GM23338 (cell line): ENCODE measurements around the gene WRNIP1.

Experiments used
- CREB1 ChIP-seq: fragments of 250-450 bp; sonication (Bioruptor Pico); IDR thresholded peaks from 2 replicates; pipeline ENCODE4 v1.5.0; 2020; ENCODE audit warnings: low read depth, mild to moderate bottlenecking, moderate library complexity
- ETS1 ChIP-seq: IDR thresholded peaks from 2 replicates; pipeline ENCODE4 v1.6.1; 2016; ENCODE audit warnings: antibody characterized with exemption
- EZH2 ChIP-seq: fragments of 200-600 bp; sonication (generic); IDR thresholded peaks from one replicate; pipeline ENCODE4 v1.8.0; 2017; ENCODE audit warnings: antibody characterized with exemption, mild to moderate bottlenecking, low read depth; ENCODE audit not compliant: unreplicated experiment
- EZH2phosphoT487 ChIP-seq: fragments of 200-600 bp; sonication (generic); IDR thresholded peaks from one replicate; pipeline ENCODE4 v1.8.1; 2018; ENCODE audit warnings: antibody characterized with exemption; ENCODE audit not compliant: unreplicated experiment
- JUNB ChIP-seq: IDR thresholded peaks from one replicate; pipeline ENCODE4 v1.6.1; 2016; ENCODE audit warnings: antibody characterized with exemption; ENCODE audit not compliant: unreplicated experiment
- NANOG ChIP-seq: IDR thresholded peaks from 2 replicates; pipeline ENCODE4 v1.6.1; 2016; ENCODE audit warnings: antibody characterized with exemption, borderline replicate concordance
- POLR2AphosphoS5 ChIP-seq: IDR thresholded peaks from 2 replicates; pipeline ENCODE4 v1.6.1; 2016; ENCODE audit warnings: antibody characterized with exemption, low read depth
- REST ChIP-seq: IDR thresholded peaks from one replicate; pipeline ENCODE4 v1.6.1; 2018; ENCODE audit warnings: antibody characterized with exemption; ENCODE audit not compliant: unreplicated experiment
- STAT1 ChIP-seq: IDR thresholded peaks from one replicate; pipeline ENCODE4 v1.6.1; 2016; ENCODE audit warnings: antibody characterized with exemption; ENCODE audit not compliant: unreplicated experiment
- ZNF114 ChIP-seq: fragments of 250-450 bp; sonication (Bioruptor Pico); IDR thresholded peaks from 2 replicates; pipeline ENCODE4 v1.5.0; 2020; ENCODE audit warnings: mild to moderate bottlenecking, moderate library complexity
- ZNF331 ChIP-seq: fragments of 250-450 bp; sonication (Bioruptor Pico); IDR thresholded peaks from 2 replicates; pipeline ENCODE4 v1.5.0; 2020; ENCODE audit warnings: low read depth, mild to moderate bottlenecking, moderate library complexity
- TF ChIP-seq, protein P1 (sequence below), 2 experiments: fragments of 200-600 bp in 1 of 2; sonication (generic) in 1 of 2; conservative IDR thresholded peaks; 2 replicates each; pipeline versions ENCODE4 v1.5.1 to v1.6.1; 2016 to 2017; ENCODE audit warnings: antibody characterized with exemption in 2 of 2, low read depth in 2 of 2, mild to moderate bottlenecking in 2 of 2, moderate library complexity in 1 of 2
- TF ChIP-seq, protein P2 (sequence below): fragments of 250-450 bp; sonication (Bioruptor Pico); IDR thresholded peaks from 2 replicates; pipeline ENCODE4 v1.5.0; 2020; ENCODE audit warnings: mild to moderate bottlenecking, moderate library complexity

DNA sequence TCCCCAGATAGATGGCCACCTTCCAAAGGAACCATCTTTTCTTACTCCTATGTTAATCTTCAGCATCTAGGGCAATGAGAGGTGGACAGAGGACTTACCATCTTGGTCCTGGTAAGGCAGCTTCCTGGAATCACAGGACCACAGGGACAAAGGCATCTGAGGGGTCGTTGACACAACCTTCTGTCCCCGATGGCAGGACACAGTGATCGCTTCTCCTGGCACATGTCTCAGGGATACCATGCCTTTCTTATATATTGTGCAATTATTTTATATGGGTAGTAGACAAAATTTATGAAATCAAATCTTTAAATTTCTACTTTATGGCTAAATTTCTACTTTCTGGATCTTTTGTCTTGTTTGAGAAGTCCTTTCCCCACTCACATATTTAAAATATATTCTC is 56.4 kb downstream of the WRNIP1 start:
- TF ChIP-seq STAT1 (no peak), POLR2AphosphoS5 (no peak), JUNB (no peak), REST (no peak), EZH2 (no peak), CREB1 (CRISPR knock-in tag) (no peak), EZH2phosphoT487 (no peak), ETS1 (no peak), ZNF331 (CRISPR knock-in tag) (no peak), ZNF114 (CRISPR knock-in tag) (no peak), NANOG (no peak)
- TF ChIP-seq, protein P1, sequence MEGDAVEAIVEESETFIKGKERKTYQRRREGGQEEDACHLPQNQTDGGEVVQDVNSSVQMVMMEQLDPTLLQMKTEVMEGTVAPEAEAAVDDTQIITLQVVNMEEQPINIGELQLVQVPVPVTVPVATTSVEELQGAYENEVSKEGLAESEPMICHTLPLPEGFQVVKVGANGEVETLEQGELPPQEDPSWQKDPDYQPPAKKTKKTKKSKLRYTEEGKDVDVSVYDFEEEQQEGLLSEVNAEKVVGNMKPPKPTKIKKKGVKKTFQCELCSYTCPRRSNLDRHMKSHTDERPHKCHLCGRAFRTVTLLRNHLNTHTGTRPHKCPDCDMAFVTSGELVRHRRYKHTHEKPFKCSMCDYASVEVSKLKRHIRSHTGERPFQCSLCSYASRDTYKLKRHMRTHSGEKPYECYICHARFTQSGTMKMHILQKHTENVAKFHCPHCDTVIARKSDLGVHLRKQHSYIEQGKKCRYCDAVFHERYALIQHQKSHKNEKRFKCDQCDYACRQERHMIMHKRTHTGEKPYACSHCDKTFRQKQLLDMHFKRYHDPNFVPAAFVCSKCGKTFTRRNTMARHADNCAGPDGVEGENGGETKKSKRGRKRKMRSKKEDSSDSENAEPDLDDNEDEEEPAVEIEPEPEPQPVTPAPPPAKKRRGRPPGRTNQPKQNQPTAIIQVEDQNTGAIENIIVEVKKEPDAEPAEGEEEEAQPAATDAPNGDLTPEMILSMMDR (conservative IDR thresholded peaks at IDR 0.05; ENCODE audit: low read depth in 2 of 2), result no peak
- TF ChIP-seq, protein P2, sequence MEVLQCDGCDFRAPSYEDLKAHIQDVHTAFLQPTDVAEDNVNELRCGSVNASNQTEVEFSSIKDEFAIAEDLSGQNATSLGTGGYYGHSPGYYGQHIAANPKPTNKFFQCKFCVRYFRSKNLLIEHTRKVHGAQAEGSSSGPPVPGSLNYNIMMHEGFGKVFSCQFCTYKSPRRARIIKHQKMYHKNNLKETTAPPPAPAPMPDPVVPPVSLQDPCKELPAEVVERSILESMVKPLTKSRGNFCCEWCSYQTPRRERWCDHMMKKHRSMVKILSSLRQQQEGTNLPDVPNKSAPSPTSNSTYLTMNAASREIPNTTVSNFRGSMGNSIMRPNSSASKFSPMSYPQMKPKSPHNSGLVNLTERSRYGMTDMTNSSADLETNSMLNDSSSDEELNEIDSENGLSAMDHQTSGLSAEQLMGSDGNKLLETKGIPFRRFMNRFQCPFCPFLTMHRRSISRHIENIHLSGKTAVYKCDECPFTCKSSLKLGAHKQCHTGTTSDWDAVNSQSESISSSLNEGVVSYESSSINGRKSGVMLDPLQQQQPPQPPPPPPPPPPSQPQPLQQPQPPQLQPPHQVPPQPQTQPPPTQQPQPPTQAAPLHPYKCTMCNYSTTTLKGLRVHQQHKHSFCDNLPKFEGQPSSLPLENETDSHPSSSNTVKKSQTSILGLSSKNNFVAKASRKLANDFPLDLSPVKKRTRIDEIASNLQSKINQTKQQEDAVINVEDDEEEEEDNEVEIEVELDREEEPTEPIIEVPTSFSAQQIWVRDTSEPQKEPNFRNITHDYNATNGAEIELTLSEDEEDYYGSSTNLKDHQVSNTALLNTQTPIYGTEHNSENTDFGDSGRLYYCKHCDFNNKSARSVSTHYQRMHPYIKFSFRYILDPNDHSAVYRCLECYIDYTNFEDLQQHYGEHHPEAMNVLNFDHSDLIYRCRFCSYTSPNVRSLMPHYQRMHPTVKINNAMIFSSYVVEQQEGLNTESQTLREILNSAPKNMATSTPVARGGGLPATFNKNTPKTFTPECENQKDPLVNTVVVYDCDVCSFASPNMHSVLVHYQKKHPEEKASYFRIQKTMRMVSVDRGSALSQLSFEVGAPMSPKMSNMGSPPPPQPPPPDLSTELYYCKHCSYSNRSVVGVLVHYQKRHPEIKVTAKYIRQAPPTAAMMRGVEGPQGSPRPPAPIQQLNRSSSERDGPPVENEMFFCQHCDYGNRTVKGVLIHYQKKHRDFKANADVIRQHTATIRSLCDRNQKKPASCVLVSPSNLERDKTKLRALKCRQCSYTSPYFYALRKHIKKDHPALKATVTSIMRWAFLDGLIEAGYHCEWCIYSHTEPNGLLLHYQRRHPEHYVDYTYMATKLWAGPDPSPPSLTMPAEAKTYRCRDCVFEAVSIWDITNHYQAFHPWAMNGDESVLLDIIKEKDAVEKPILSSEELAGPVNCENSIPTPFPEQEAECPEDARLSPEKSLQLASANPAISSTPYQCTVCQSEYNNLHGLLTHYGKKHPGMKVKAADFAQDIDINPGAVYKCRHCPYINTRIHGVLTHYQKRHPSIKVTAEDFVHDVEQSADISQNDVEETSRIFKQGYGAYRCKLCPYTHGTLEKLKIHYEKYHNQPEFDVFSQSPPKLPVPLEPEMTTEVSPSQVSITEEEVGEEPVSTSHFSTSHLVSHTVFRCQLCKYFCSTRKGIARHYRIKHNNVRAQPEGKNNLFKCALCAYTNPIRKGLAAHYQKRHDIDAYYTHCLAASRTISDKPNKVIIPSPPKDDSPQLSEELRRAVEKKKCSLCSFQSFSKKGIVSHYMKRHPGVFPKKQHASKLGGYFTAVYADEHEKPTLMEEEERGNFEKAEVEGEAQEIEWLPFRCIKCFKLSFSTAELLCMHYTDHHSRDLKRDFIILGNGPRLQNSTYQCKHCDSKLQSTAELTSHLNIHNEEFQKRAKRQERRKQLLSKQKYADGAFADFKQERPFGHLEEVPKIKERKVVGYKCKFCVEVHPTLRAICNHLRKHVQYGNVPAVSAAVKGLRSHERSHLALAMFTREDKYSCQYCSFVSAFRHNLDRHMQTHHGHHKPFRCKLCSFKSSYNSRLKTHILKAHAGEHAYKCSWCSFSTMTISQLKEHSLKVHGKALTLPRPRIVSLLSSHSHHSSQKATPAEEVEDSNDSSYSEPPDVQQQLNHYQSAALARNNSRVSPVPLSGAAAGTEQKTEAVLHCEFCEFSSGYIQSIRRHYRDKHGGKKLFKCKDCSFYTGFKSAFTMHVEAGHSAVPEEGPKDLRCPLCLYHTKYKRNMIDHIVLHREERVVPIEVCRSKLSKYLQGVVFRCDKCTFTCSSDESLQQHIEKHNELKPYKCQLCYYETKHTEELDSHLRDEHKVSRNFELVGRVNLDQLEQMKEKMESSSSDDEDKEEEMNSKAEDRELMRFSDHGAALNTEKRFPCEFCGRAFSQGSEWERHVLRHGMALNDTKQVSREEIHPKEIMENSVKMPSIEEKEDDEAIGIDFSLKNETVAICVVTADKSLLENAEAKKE (CRISPR knock-in tag), result no peak
